SU-DHL-6 (cell line): ENCODE data around the gene P4HTM.
"Not testable (repeated sequence)": the region's sequence is repeated elsewhere in the genome, so short reads cannot be mapped to it uniquely, and the experiment has no call there.

Experiments used
- H2AFZ ChIP-seq: fragments of 200-600 bp; sonication (generic); 2 replicates; pipeline ENCODE4 v1.6.1; 2014; ENCODE audit warnings: low read depth, mild to moderate bottlenecking, moderate library complexity, mixed read lengths, antibody characterized with exemption, low read length; ENCODE audit not compliant: severe bottlenecking
- H3F3A ChIP-seq: fragments of 200-600 bp; shearing (Covaris generic); 2 replicates; pipeline ENCODE4 v1.6.0; 2016; ENCODE audit warnings: antibody characterized with exemption, mild to moderate bottlenecking; ENCODE audit not compliant: insufficient read depth
- H3K27ac ChIP-seq: fragments of 200-600 bp; sonication (generic); 2 replicates; pipeline ENCODE4 v1.5.1; 2016; ENCODE audit warnings: low read depth, mild to moderate bottlenecking, low read length, moderate library complexity, mixed read lengths
- H3K27me3 ChIP-seq: fragments of 200-600 bp; sonication (generic), shearing (Covaris generic); 2 replicates; pipeline ENCODE4 v1.6.0; 2014; ENCODE audit warnings: mild to moderate bottlenecking, low read length
- H3K36me3 ChIP-seq: fragments of 200-600 bp; sonication (generic); 2 replicates; pipeline ENCODE4 v1.6.1; 2014; ENCODE audit warnings: mild to moderate bottlenecking, low read length, mixed read lengths
- H3K4me2 ChIP-seq: fragments of 300-600, 200-600 bp; shearing (Covaris generic), sonication (generic); 2 replicates; pipeline ENCODE4 v1.6.0; 2014; ENCODE audit warnings: low read length, low read depth, mild to moderate bottlenecking; ENCODE audit not compliant: poor library complexity, severe bottlenecking
- H3K4me3 ChIP-seq: fragments of 200-600 bp; sonication (generic); 2 replicates; pipeline ENCODE4 v1.5.1; 2014; ENCODE audit warnings: antibody characterized with exemption, low read length, mild to moderate bottlenecking, mixed read lengths; ENCODE audit not compliant: insufficient read depth, poor library complexity, severe bottlenecking
- H3K79me2 ChIP-seq: fragments of 200-600 bp; sonication (generic); 2 replicates; pipeline ENCODE4 v1.6.1; 2014; ENCODE audit warnings: mild to moderate bottlenecking, low read length, moderate library complexity; ENCODE audit not compliant: insufficient read depth
- H3K9ac ChIP-seq: fragments of 200-600 bp; sonication (generic); 2 replicates; pipeline ENCODE4 v1.7.0; 2014; ENCODE audit warnings: mild to moderate bottlenecking, low read length
- H3K9me2 ChIP-seq: fragments of 200-600 bp; sonication (generic); replicated peaks from 2 replicates; pipeline ENCODE4 v1.6.1; 2014; ENCODE audit warnings: low read length; ENCODE audit not compliant: insufficient read depth
- H3K9me3 ChIP-seq: fragments of 200-600 bp; sonication (generic); 2 replicates; pipeline ENCODE4 v1.6.1; 2014; ENCODE audit warnings: low read length, mixed read lengths; ENCODE audit not compliant: insufficient read depth
- H4K20me1 ChIP-seq: fragments of 200-600 bp; sonication (generic); 2 replicates; pipeline ENCODE4 v1.6.1; 2014; ENCODE audit warnings: low read depth, mild to moderate bottlenecking, antibody characterized with exemption, low read length, moderate library complexity, mixed read lengths
- CTCF ChIP-seq: fragments of 200-600 bp; sonication (generic); IDR thresholded peaks from one replicate; pipeline ENCODE4 v1.5.1; 2017; ENCODE audit warnings: antibody characterized with exemption, mild to moderate bottlenecking, low read length, moderate library complexity; ENCODE audit not compliant: insufficient read depth, poor library complexity, severe bottlenecking
- EZH2phosphoT487 ChIP-seq: fragments of 200-600 bp; sonication (generic), shearing (Covaris generic); conservative IDR thresholded peaks from 2 replicates; pipeline ENCODE4 v1.6.1; 2018; ENCODE audit warnings: mild to moderate bottlenecking, antibody characterized with exemption, low read length, moderate library complexity, mixed read lengths

The P4HTM gene

DNA sequence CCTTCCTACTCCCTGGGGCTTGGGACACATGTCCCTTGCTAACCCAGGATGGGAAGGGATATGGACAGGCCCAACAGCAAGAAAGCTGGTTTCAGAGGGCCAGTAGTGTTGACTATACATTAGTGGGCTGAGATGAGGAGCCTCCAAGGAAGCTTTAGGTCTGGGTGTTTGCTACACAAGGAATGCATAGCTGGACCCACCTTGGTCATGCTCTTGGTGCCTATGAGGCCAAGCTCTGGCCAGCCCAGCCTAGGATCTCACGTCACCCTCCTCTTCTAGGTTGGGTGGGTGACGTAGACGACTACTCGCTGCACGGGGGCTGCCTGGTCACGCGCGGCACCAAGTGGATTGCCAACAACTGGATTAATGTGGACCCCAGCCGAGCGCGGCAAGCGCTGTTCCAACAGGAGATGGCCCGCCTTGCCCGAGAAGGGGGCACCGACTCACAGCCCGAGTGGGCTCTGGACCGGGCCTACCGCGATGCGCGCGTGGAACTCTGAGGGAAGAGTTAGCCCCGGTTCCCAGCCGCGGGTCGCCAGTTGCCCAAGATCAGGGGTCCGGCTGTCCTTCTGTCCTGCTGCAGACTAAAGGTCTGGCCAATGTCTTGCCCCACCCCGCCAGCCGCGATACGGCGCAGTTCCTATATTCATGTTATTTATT lies 16.5 kb downstream of the P4HTM start:
- Histone ChIP-seq H3K36me3 (no peaks in the 10 kb centered on the region), H3K9me2 (no peaks in the 10 kb centered on the region), H3K9ac (peak overlapping the region; percentile 99), H3K79me2 (peaks cover 24% of the 10 kb centered on the region), H3K4me3 (peak overlapping the region; percentile 54), H3K9me3 (no peaks in the 10 kb centered on the region), H3K4me2 (peak overlapping the region; percentile 66), H2AFZ (peak overlapping the region; percentile 25), H3F3A (peaks cover 7% of the 10 kb centered on the region; the same call in 1 of the 2 replicates), H3K27me3 (no peaks in the 10 kb centered on the region), H4K20me1 (peaks cover 6% of the 10 kb centered on the region; the same call in 1 of the 2 replicates), H3K27ac (no peak overlapping the region)
- TF ChIP-seq EZH2phosphoT487 = no peak
- TF ChIP-seq CTCF = no peak

DNA sequence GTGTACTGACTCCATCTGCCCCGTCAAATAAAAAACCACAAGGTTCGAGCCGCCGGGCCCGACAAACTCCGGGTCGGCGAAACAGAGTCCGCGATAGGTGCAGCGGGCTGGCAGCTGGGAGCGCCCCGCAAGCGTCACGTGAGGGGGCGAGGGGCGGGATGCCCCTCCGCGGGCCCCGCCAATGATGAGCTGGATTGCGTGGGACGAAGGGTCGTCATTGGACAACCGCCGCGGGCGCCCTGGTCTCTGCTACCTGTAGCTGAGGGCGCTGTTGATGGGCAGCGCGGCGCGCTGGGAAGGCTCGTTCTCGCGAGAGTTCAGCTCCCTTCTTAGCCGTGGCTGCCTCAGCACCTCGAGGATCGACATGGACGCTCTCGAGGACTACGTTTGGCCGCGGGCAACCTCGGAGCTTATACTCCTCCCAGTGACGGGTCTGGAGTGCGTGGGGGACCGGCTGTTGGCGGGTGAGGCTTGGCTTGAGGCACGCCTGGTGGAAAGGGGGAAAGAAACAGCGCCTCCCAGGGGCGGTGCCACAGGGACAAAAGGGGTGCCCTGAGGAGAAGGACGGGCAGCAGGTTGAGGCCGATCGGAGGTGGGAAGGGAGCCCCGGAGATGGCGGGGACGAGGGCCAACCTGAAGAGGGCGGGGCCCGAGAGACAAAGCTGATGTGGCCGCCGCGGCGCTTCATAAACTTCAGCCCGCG lies 17.2 kb downstream of the P4HTM start, which contains the start of gene WDR6:
TSS of gene WDR6 (plus strand) at position 324 of the 703 bp plus-strand sequence. CDS start at position 365, 41 bp downstream.
- Histone ChIP-seq H3K9ac (peak within 1 kb of the TSS; percentile 99), H3K4me2 (peak within 1 kb of the TSS; percentile 88), H3F3A (peaks cover 7% of the 10 kb centered on the region; the same call in 1 of the 2 replicates), H3K9me3 (no peaks in the 10 kb centered on the region), H2AFZ (peak within 1 kb of the TSS; percentile 82), H3K27ac (peak within 1 kb of the TSS; percentile 82), H3K9me2 (no peaks in the 10 kb centered on the region), H3K4me3 (peak within 1 kb of the TSS; percentile 90), H4K20me1 (peaks cover 6% of the 10 kb centered on the region; the same call in 1 of the 2 replicates), H3K36me3 (no peaks in the 10 kb centered on the region), H3K27me3 (no peaks in the 10 kb centered on the region), H3K79me2 (peaks cover 29% of the 10 kb centered on the region)
- TF ChIP-seq EZH2phosphoT487 = no peak
- peak; percentile 36 for TF ChIP-seq CTCF

DNA sequence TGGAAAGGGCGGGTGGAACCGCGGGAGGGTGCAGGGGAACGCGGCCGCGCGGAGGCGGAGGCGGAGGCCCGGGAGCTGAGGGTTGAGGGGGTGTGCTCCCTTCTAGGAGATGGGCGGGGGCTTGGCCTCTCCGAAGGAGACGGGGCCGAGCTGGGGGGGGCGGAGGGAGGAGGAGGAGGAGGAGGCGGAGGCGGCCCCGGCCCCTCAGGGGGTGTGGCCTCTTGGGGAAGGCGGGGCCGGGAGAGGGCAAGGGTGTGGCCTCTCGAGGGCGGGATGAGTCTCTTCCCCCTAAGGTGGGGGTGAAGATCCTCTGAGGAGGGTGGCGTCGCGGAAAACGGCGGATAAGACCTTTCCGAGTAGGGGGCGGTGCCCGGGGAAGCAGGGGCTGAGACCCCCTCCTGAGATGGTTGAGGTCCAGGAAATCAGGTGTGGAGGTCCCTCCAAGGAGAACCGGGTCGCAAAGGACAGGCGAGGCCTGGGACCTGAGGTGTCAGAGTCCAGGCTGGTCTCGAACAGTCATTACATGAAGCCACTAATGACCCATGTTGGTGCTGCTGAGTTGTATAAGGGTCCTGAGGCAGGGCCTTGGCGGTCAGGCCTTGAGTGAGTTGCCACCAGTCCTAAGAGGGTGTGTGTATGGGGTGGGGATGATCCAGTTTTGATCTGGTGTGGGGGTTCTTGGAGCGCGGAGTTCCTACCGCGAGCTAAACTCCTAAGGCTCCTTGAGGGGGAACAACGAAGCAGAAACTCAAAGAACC lies 17.9 kb downstream of the P4HTM start:
- TF ChIP-seq EZH2phosphoT487 (no peak), CTCF (peak; percentile 3)
- Histone ChIP-seq H3K9me3 (no peaks in the 10 kb centered on the region), H4K20me1 (peaks cover 6% of the 10 kb centered on the region; the same call in 1 of the 2 replicates), H3K4me2 (peak overlapping the region; percentile 88), H2AFZ (peak overlapping the region; percentile 82), H3K79me2 (peaks cover 33% of the 10 kb centered on the region), H3F3A (peaks cover 7% of the 10 kb centered on the region; the same call in 1 of the 2 replicates), H3K36me3 (no peaks in the 10 kb centered on the region), H3K9ac (peak overlapping the region; percentile 99), H3K4me3 (peak overlapping the region; percentile 90), H3K9me2 (no peaks in the 10 kb centered on the region), H3K27me3 (no peaks in the 10 kb centered on the region), H3K27ac (peak overlapping the region; percentile 82)

DNA sequence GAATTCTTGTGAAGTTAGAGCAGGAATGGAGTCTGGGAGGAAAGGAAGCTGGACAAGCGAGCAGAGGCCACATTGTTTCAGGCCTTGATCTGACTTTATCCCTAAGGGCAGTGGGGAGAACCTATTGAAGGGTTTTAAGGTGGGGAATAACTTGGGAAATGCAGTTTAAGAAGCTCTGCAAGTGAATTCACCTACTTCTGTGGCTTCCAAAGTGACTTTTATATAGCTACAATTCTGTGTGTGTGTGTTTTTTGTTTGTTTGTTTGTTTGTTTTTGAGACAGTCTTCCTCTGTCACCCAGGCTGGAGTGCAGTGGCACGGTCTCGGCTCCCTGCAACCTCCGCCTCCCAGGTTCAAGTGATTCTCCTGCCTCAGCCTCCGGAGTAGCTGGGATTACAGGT lies 18.6 kb downstream of the P4HTM start:
- H3K36me3 ChIP-seq, H3K9me2 ChIP-seq, H3F3A ChIP-seq, H3K9me3 ChIP-seq, H4K20me1 ChIP-seq, H2AFZ ChIP-seq, H3K4me3 ChIP-seq, H3K27me3 ChIP-seq: not testable (repeated sequence)
- Histone ChIP-seq H3K4me2 (peak overlapping the region; percentile 88), H3K79me2 (peaks cover 33% of the 10 kb centered on the region), H3K9ac (peak overlapping the region; percentile 99; the same call in 1 of the 2 replicates), H3K27ac (peak overlapping the region; percentile 82; the same call in 1 of the 2 replicates)
